SHP77 (cell line): ENCODE results near the gene ECI1.

Experiments used
- DNase-seq, 2 experiments: peaks; one replicate each; lab custom pipeline; 2025; lab: John Stamatoyannopoulos, UW

The ECI1 gene

GRCh38 chr16:2251296-2252111 lies at the start of gene ECI1:
Gene ECI1, minus strand, starts transcription at chr16:2251587. Its CDS starts 21 bp downstream, at chr16:2251566.
- DNase-seq: peak; percentile 83 to 94

- DNase-seq: no peak
Measured at GRCh38 chr16:2299915-2300192, 48.5 kb upstream of the ECI1 start.

GRCh38 chr16:2299121-2299914 lies 47.9 kb upstream of the ECI1 start:
- no peak for DNase-seq

GRCh38 chr16:2298621-2299020 lies 47.2 kb upstream of the ECI1 start:
- no peak for DNase-seq

- no peak for DNase-seq
Measured at GRCh38 chr16:2297506-2297860, 46.1 kb upstream of the ECI1 start.

- DNase-seq: peak; percentile 37 to 39
Measured at GRCh38 chr16:2296661-2297505, 45.5 kb upstream of the ECI1 start.

- no peak for DNase-seq
Measured at GRCh38 chr16:2295056-2295798, 43.8 kb upstream of the ECI1 start.

GRCh38 chr16:2292221-2292620 lies 40.8 kb upstream of the ECI1 start:
- no peak for DNase-seq

- no peak for DNase-seq
Measured at GRCh38 chr16:2289282-2289681, 37.9 kb upstream of the ECI1 start.

- DNase-seq: no peak
Measured at GRCh38 chr16:2288726-2289125, 37.3 kb upstream of the ECI1 start.

- DNase-seq: no peak
Measured at GRCh38 chr16:2287916-2288547, 36.6 kb upstream of the ECI1 start.

- DNase-seq: no peak
Measured at GRCh38 chr16:2286550-2286949, 35.2 kb upstream of the ECI1 start.

GRCh38 chr16:2285731-2286191 lies 34.4 kb upstream of the ECI1 start:
- DNase-seq: no peak

- no peak for DNase-seq
Measured at GRCh38 chr16:2284797-2285576, 33.6 kb upstream of the ECI1 start.

- DNase-seq: no peak
Measured at GRCh38 chr16:2284001-2284770, 32.8 kb upstream of the ECI1 start.

- DNase-seq: no peak
Measured at GRCh38 chr16:2282866-2283555, 31.6 kb upstream of the ECI1 start.

- DNase-seq: no peak
Measured at GRCh38 chr16:2282262-2282661, 30.9 kb upstream of the ECI1 start.

- no peak for DNase-seq
Measured at GRCh38 chr16:2280981-2281542, 29.7 kb upstream of the ECI1 start.

- no peak for DNase-seq
Measured at GRCh38 chr16:2280461-2280860, 29.1 kb upstream of the ECI1 start.
